Endothelial cell of umbilical vein (primary cell): ENCODE results near the gene PTPRD. TPM values are rescaled to one million over a fixed set of nuclear protein-coding genes. Genes with fewer than 3 reads are reported as not detected.

Source experiments
- BruUV-seq: library from RNA; stranded (reverse); fragments of 400-500 nt; replicated peaks from 2 replicates; lab custom pipeline; 2021; lab: Mats Ljungman, UMichigan
- CTCF ChIA-PET: fragments of 300-600, 350-600 bp; sonication (Branson Sonifier 250); formaldehyde crosslinking; loops from one replicate; lab custom pipeline; 2021; ENCODE audit warnings: antibody characterized with exemption, inconsistent platforms; lab: Charles Lee
- POLR2A ChIA-PET: fragments of 300-600, 350-600 bp; sonication (Branson Sonifier 250); formaldehyde crosslinking; loops from one replicate; lab custom pipeline; 2021; ENCODE audit warnings: antibody characterized with exemption, inconsistent platforms; lab: Charles Lee
- DNase-seq: peaks from one replicate; pipeline ENCODE4 v3.0.0-alpha.2; 2011; ENCODE audit warnings: low read depth, low spot score
- FAIRE-seq: peaks from 2 replicates; lab custom pipeline; 2011; peaks lifted over from hg19 to GRCh38; lab: Jason Lieb, UNC
- H2AFZ ChIP-seq: 2 replicates; pipeline ENCODE4 v1.6.0; 2012; ENCODE audit warnings: low read depth, low read length, control low read depth, inconsistent platforms
- H3K27ac ChIP-seq: 2 replicates; pipeline ENCODE4 v1.5.1; 2011; ENCODE audit warnings: low read depth, mild to moderate bottlenecking, control low read depth, low read length, moderate library complexity; ENCODE audit not compliant: insufficient read depth
- H3K27me3 ChIP-seq, 2 experiments: 2 replicates each; pipeline versions ENCODE4 v1.6.0 to v1.6.1; 2011; ENCODE audit warnings: low read length in 2 of 2, mixed read lengths in 1 of 2; ENCODE audit not compliant: control insufficient read depth in 2 of 2, insufficient read depth in 2 of 2
- H3K36me3 ChIP-seq, 2 experiments: 2 replicates in 1 of 2; 3 replicates in 1 of 2; pipeline ENCODE4 v1.5.1; 2011; ENCODE audit warnings: low read length in 2 of 2, mild to moderate bottlenecking in 1 of 2, moderate library complexity in 1 of 2; ENCODE audit not compliant: control insufficient read depth in 2 of 2, insufficient read depth in 2 of 2; ENCODE audit errors: extremely low read depth in 1 of 2
- H3K4me1 ChIP-seq: 3 replicates; pipeline ENCODE4 v1.5.1; 2011; ENCODE audit warnings: mild to moderate bottlenecking, low read length; ENCODE audit not compliant: control insufficient read depth, insufficient read depth; ENCODE audit errors: extremely low read depth
- H3K4me2 ChIP-seq: 2 replicates; pipeline ENCODE4 v1.6.1; 2011; ENCODE audit warnings: low read length, control low read depth, mixed read lengths; ENCODE audit not compliant: insufficient read depth
- H3K4me3 ChIP-seq, 3 experiments: fragments of 200-600 bp in 1 of 3; sonication (generic), shearing (Covaris generic) in 1 of 3; replicated peaks in 1 of 3; 2 replicates each; pipeline ENCODE4 v1.5.1; 2011 to 2016; ENCODE audit warnings: control low read depth in 3 of 3, low read length in 3 of 3, mild to moderate bottlenecking in 2 of 3, inconsistent platforms in 1 of 3, low read depth in 1 of 3, moderate library complexity in 1 of 3; ENCODE audit not compliant: insufficient read depth in 1 of 3
- H3K79me2 ChIP-seq: 2 replicates; pipeline ENCODE4 v1.6.0; 2012; ENCODE audit warnings: low read length, inconsistent platforms; ENCODE audit not compliant: control insufficient read depth, insufficient read depth
- H3K9ac ChIP-seq: replicated peaks from 2 replicates; pipeline ENCODE3; 2011; ENCODE audit warnings: low read length, control low read depth; ENCODE audit not compliant: insufficient read depth; ENCODE audit errors: extremely low read depth
- H3K9me1 ChIP-seq: replicated peaks from 3 replicates; pipeline ENCODE4 v1.6.0; 2011; ENCODE audit warnings: mild to moderate bottlenecking, low read length; ENCODE audit not compliant: control insufficient read depth, insufficient read depth; ENCODE audit errors: extremely low read depth
- H3K9me3 ChIP-seq: replicated peaks from 2 replicates; pipeline ENCODE4 v1.5.1; 2012; ENCODE audit warnings: low read length, inconsistent platforms; ENCODE audit not compliant: control insufficient read depth, insufficient read depth
- H4K20me1 ChIP-seq: replicated peaks from 2 replicates; pipeline ENCODE3; 2011; ENCODE audit warnings: mild to moderate bottlenecking, low read length; ENCODE audit not compliant: control insufficient read depth, insufficient read depth; ENCODE audit errors: extremely low read depth
- CTCF ChIP-seq, 2 donors: IDR thresholded peaks; 1 replicate in 1 of 2; 2 replicates in 1 of 2; pipeline ENCODE4 v1.5.1; 2011; ENCODE audit warnings: low read length in 2 of 2, mild to moderate bottlenecking in 2 of 2, moderate library complexity in 2 of 2, control low read depth in 1 of 2, inconsistent platforms in 1 of 2, low read depth in 1 of 2; ENCODE audit not compliant: insufficient read depth in 1 of 2; ENCODE audit errors: extremely low read depth in 1 of 2
- EZH2 ChIP-seq: IDR thresholded peaks from 2 replicates; pipeline ENCODE4 v1.6.1; 2012; ENCODE audit warnings: borderline replicate concordance, low read depth, mild to moderate bottlenecking, moderate library complexity, low read length, inconsistent platforms; ENCODE audit not compliant: severe bottlenecking
- FOS ChIP-seq: IDR thresholded peaks from 2 replicates; pipeline ENCODE4 v1.6.1; 2011; ENCODE audit warnings: mild to moderate bottlenecking, low read length, moderate library complexity, borderline replicate concordance; ENCODE audit not compliant: insufficient read depth
- GATA2 ChIP-seq: IDR thresholded peaks from 2 replicates; pipeline ENCODE4 v1.7.0; 2011; ENCODE audit warnings: low read depth, mild to moderate bottlenecking, moderate library complexity, mixed read lengths, low read length; ENCODE audit not compliant: insufficient read length, insufficient read depth
- JUN ChIP-seq: IDR thresholded peaks from 2 replicates; pipeline ENCODE4 v1.6.1; 2011; ENCODE audit warnings: borderline replicate concordance, low read depth; ENCODE audit not compliant: insufficient read length, insufficient read depth
- MAX ChIP-seq: IDR thresholded peaks from 2 replicates; pipeline ENCODE4 v1.6.1; 2011; ENCODE audit not compliant: insufficient read depth, insufficient read length
- MYC ChIP-seq: IDR thresholded peaks from one replicate; pipeline ENCODE4 v1.6.1; 2011; ENCODE audit warnings: mild to moderate bottlenecking, low read depth, low read length
- POLR2A ChIP-seq: IDR thresholded peaks from 2 replicates; pipeline ENCODE4 v1.6.1; 2012; ENCODE audit warnings: low read depth, mild to moderate bottlenecking, control low read depth, low read length
- POLR2AphosphoS5 ChIP-seq: IDR thresholded peaks from 2 replicates; pipeline ENCODE4 v1.6.1; 2012; ENCODE audit warnings: low read depth, mild to moderate bottlenecking, control low read depth, low read length, moderate library complexity; ENCODE audit not compliant: insufficient read depth
- dilution Hi-C: fragments of 300-500 bp; cut with MboI; formaldehyde crosslinking; loops from one replicate; pipeline ENCODE4 v1.15.0; 2019; ENCODE audit warnings: low sequenced_read_pairs; ENCODE audit not compliant: extremely low pct_ligation_motif_present
- intact Hi-C: fragments of 100-400 bp; cut with micrococcal nuclease; formaldehyde crosslinking; loops from one replicate; pipeline ENCODE4 v1.10.0; 2022
- polyA plus RNA-seq, 4 experiments: library from polyadenylated mRNA; depleted of rRNA in 3 of 4; stranded (reverse) in 3 of 4; unstranded in 1 of 4; fragments of >200 nt; gene quantifications; 2 replicates each; pipeline versions ENCODE4 v1.2.1 to v1.2.3, GENCODE V29; 2011 to 2012; ENCODE audit warnings: missing spikeins in 1 of 4
- total RNA-seq: library from RNA; stranded (reverse); gene quantifications from 2 replicates; pipeline ENCODE4 v1.2.3, GENCODE V29; 2021

PTPRD gene
- total and polyA plus RNA-seq, 2 donors (not counting 3 experiments of a cell fraction or from before 2014, with no cell fraction given): 5.5 to 5.7 TPM

- no peak for TF ChIP-seq JUN
- no peak for TF ChIP-seq MYC
- TF ChIP-seq FOS: no peak
- no peak for TF ChIP-seq GATA2
- no peak for TF ChIP-seq EZH2
- no peak for TF ChIP-seq CTCF (IDR thresholded peaks at IDR 0.05; ENCODE audit: extremely low read depth in 1 of 2, insufficient read depth in 1 of 2, low read depth in 1 of 2, low read length in 2 of 2)
- no peak for TF ChIP-seq MAX
- TF ChIP-seq POLR2AphosphoS5: no peak
- TF ChIP-seq POLR2A: no peak
- H3K4me2 ChIP-seq: no peak overlapping the region
- DNase-seq (peak; percentile 40), FAIRE-seq (no peak)
- no peaks in the 10 kb centered on the region for H4K20me1 ChIP-seq
- no peak overlapping the region for H3K9ac ChIP-seq
- CTCF ChIA-PET: interaction anchor here (0.7 to 4.4 kb wide), 8 partner anchors 9 to 273 kb away, joined by 3 to 36 read pairs (median 12); no protein-coding TSS in a partner anchor
- no peaks in the 10 kb centered on the region for H3K9me3 ChIP-seq
- H2AFZ ChIP-seq: peak overlapping the region; percentile 62
- POLR2A ChIA-PET: no interaction called here
- H3K4me1 ChIP-seq: peaks cover 25% of the 10 kb centered on the region
- no peaks in the 10 kb centered on the region for H3K27me3 ChIP-seq
- intact Hi-C loops: no loop called here
- H3K9me1 ChIP-seq: no peaks in the 10 kb centered on the region
- BruUV-seq: no TSS peak
- no peak overlapping the region for H3K27ac ChIP-seq
- no peaks in the 10 kb centered on the region for H3K79me2 ChIP-seq
- no peak overlapping the region for H3K4me3 ChIP-seq
- H3K36me3 ChIP-seq: no peaks in the 10 kb centered on the region
- dilution Hi-C loops: no loop called here
These were observed 616.5 kb downstream of the PTPRD start for GRCh38 chr9:9996259-9996658.
